Mucosa of gallbladder (tissue), 1 donor: ENCODE data around the gene PCID2. TPM values are rescaled to one million over a fixed set of nuclear protein-coding genes. Genes with fewer than 3 reads are reported as not detected.
"Not testable (repeated sequence)": the region's sequence is repeated elsewhere in the genome, so short reads cannot be mapped to it uniquely, and the experiment has no call there.

Experiments used
- DNase-seq: peaks from one replicate; pipeline ENCODE4 v3.0.0-alpha.2; 2020; ENCODE audit warnings: low spot score
- total RNA-seq: library from RNA; stranded (reverse); gene quantifications from one replicate; pipeline ENCODE4 v1.2.1, GENCODE V29; 2021
- donor health status: DM: no; HTN: no; CAD: no.

The PCID2 gene
- total RNA-seq, 1 donor from 2014 or later, result 35.0 TPM

- no peak for DNase-seq
These were observed 42.2 kb downstream of the PCID2 start for GRCh38 chr13:113166266-113166665.

- DNase-seq, result no peak
These were observed 44.0 kb downstream of the PCID2 start for GRCh38 chr13:113164492-113164891.

GRCh38 chr13:113162783-113163685 is 45.4 kb downstream of the PCID2 start:
- DNase-seq, result no peak

- DNase-seq, result not testable (repeated sequence)
These were observed 46.5 kb downstream of the PCID2 start for GRCh38 chr13:113161975-113162374.

GRCh38 chr13:113161433-113161832 is 47.0 kb downstream of the PCID2 start:
- DNase-seq, result no peak

GRCh38 chr13:113160983-113161382 is 47.5 kb downstream of the PCID2 start:
- DNase-seq, result no peak

- DNase-seq, result no peak
These were observed 48.8 kb downstream of the PCID2 start for GRCh38 chr13:113159701-113160100.

GRCh38 chr13:113158946-113159345 is 49.5 kb downstream of the PCID2 start:
- no peak for DNase-seq

- no peak for DNase-seq
These were observed 50.3 kb downstream of the PCID2 start, which contains the start of gene PROZ for GRCh38 chr13:113157929-113158747. TSS of gene PROZ (plus strand) at chr13:113158648. CDS start at chr13:113158661, 13 bp downstream.

- DNase-seq, result no peak
These were observed 51.1 kb downstream of the PCID2 start for GRCh38 chr13:113157206-113157928.

- no peak for DNase-seq
These were observed 52.4 kb downstream of the PCID2 start for GRCh38 chr13:113155982-113156655.

GRCh38 chr13:113155201-113155600 is 53.3 kb downstream of the PCID2 start:
- DNase-seq, result no peak

GRCh38 chr13:113153810-113154748 is 54.4 kb downstream of the PCID2 start:
- DNase-seq, result peak; percentile 78

- peak; percentile 31 for DNase-seq
These were observed 55.3 kb downstream of the PCID2 start for GRCh38 chr13:113152984-113153809.

- DNase-seq, result no peak
These were observed 55.8 kb downstream of the PCID2 start for GRCh38 chr13:113152691-113152983.

GRCh38 chr13:113151745-113152690 is 56.5 kb downstream of the PCID2 start:
- no peak for DNase-seq

GRCh38 chr13:113150550-113151365 is 57.7 kb downstream of the PCID2 start:
- DNase-seq, result peak; percentile 6
